VCaP (cell line): ENCODE results near the gene HIF3A.

Experiments used
- H3K27ac ChIP-seq: fragments of 450-650 bp; 2 replicates; pipeline ENCODE4 v1.5.1; 2017
- CTCF ChIP-seq: fragments of 450-650 bp; conservative IDR thresholded peaks from 2 replicates; pipeline ENCODE4 v1.5.1; 2017; ENCODE audit warnings: mild to moderate bottlenecking, moderate library complexity

The HIF3A gene

GRCh38 chr19:46297700-46298478 is 1.0 kb downstream of the HIF3A start:
- no peak for TF ChIP-seq CTCF
- peak overlapping the region; percentile 67; the same call in 1 of the 2 replicates for H3K27ac ChIP-seq

- TF ChIP-seq CTCF: no peak
- H3K27ac ChIP-seq: peak overlapping the region; percentile 67
These were observed 1.7 kb downstream of the HIF3A start for GRCh38 chr19:46298479-46299003.

GRCh38 chr19:46299004-46299509 is 2.2 kb downstream of the HIF3A start:
- peak overlapping the region; percentile 67 for H3K27ac ChIP-seq
- no peak for TF ChIP-seq CTCF

- H3K27ac ChIP-seq: peak overlapping the region; percentile 67
- no peak for TF ChIP-seq CTCF
These were observed 2.9 kb downstream of the HIF3A start for GRCh38 chr19:46299695-46300094.

GRCh38 chr19:46303322-46303690 is 6.5 kb downstream of the HIF3A start:
- TF ChIP-seq CTCF: no peak
- no peak overlapping the region for H3K27ac ChIP-seq

GRCh38 chr19:46303691-46304397 is 7.0 kb downstream of the HIF3A start:
- no peak overlapping the region for H3K27ac ChIP-seq
- no peak for TF ChIP-seq CTCF

GRCh38 chr19:46306501-46306900 is 9.7 kb downstream of the HIF3A start:
- no peak for TF ChIP-seq CTCF
- H3K27ac ChIP-seq: no peak overlapping the region
